AG09309 (cell line): ENCODE results near the gene NRXN3.

Experiments used
- DNase-seq: peaks from one replicate; pipeline ENCODE4 v3.0.0-alpha.2; 2010; ENCODE audit warnings: low read depth
- H3K4me3 ChIP-seq: 2 replicates; pipeline ENCODE4 v1.5.1; 2011; ENCODE audit warnings: mild to moderate bottlenecking, low read depth, low read length, moderate library complexity; ENCODE audit not compliant: control insufficient read depth
- CTCF ChIP-seq: IDR thresholded peaks from 2 replicates; pipeline ENCODE4 v1.5.1; 2011; ENCODE audit warnings: mild to moderate bottlenecking, low read depth, low read length, inconsistent platforms; ENCODE audit not compliant: insufficient read depth, control insufficient read depth; ENCODE audit errors: missing control alignments

Gene NRXN3

GRCh38 chr14:78131201-78131600, 39.0 kb upstream of the NRXN3 start:
- H3K4me3 ChIP-seq = no peak overlapping the region
- no peak for DNase-seq
- no peak for TF ChIP-seq CTCF

GRCh38 chr14:78131616-78132015, 38.6 kb upstream of the NRXN3 start:
- no peak for TF ChIP-seq CTCF
- H3K4me3 ChIP-seq = no peak overlapping the region
- no peak for DNase-seq

GRCh38 chr14:78135450-78135891, 34.7 kb upstream of the NRXN3 start:
- no peak for TF ChIP-seq CTCF
- no peak overlapping the region for H3K4me3 ChIP-seq
- no peak for DNase-seq

GRCh38 chr14:78136695-78137094, 33.5 kb upstream of the NRXN3 start:
- no peak for TF ChIP-seq CTCF
- H3K4me3 ChIP-seq = no peak overlapping the region

GRCh38 chr14:78141590-78141989, 28.6 kb upstream of the NRXN3 start:
- TF ChIP-seq CTCF = no peak
- no peak for DNase-seq
- no peak overlapping the region for H3K4me3 ChIP-seq

More at GRCh38 chr14:78136695-78137094, 33.5 kb upstream of the NRXN3 start:
- DNase-seq = no peak

GRCh38 chr14:78142998-78143397, 27.2 kb upstream of the NRXN3 start:
- DNase-seq = no peak
- no peak for TF ChIP-seq CTCF
- H3K4me3 ChIP-seq = no peak overlapping the region
